Left lung (tissue), 10 donors: ENCODE results near the gene METTL22. TPM values are rescaled to one million over a fixed set of nuclear protein-coding genes. Genes with fewer than 3 reads are reported as not detected.

Source experiments
- ATAC-seq: fragments of 200-7000 bp; cut with Tn5 transposase; one replicate; pipeline ENCODE4 v1.9.1; 2020; ENCODE audit warnings: moderate library complexity
- DNase-seq, 4 donors: peaks; one replicate each; pipeline ENCODE4 v3.0.0-alpha.2; 2013 to 2020
- H3K27ac ChIP-seq, 2 donors: fragments of 200-600 bp; sonication (generic) in 1 of 2; one replicate each; pipeline versions ENCODE4 v1.5.0 to v1.8.0; 2020 to 2021
- H3K27me3 ChIP-seq, 2 donors: fragments of 200-600 bp; sonication (generic) in 1 of 2; one replicate each; pipeline versions ENCODE4 v1.5.0 to v1.8.0; 2020 to 2021
- H3K36me3 ChIP-seq, 2 donors: fragments of 200-600 bp; sonication (generic) in 1 of 2; one replicate each; pipeline versions ENCODE4 v1.5.0 to v1.8.0; 2020 to 2021
- H3K4me1 ChIP-seq, 2 donors: fragments of 200-600 bp; one replicate each; pipeline ENCODE4 v1.8.0; 2021
- H3K4me3 ChIP-seq, 2 donors: fragments of 200-600 bp; sonication (generic) in 1 of 2; one replicate each; pipeline versions ENCODE4 v1.5.0 to v1.8.0; 2020 to 2021; ENCODE audit warnings: mild to moderate bottlenecking in 1 of 2
- H3K9me3 ChIP-seq, 2 donors: fragments of 200-600 bp; sonication (generic) in 1 of 2; one replicate each; pipeline versions ENCODE4 v1.5.0 to v1.8.0; 2020 to 2021
- CTCF ChIP-seq, 2 donors: fragments of 200-600 bp; sonication (generic) in 1 of 2; IDR thresholded peaks; one replicate each; pipeline versions ENCODE4 v1.5.0 to v1.8.0; 2021; ENCODE audit warnings: antibody characterized with exemption in 2 of 2
- intact Hi-C, 2 donors: fragments of 100-400 bp; cut with DNase I; formaldehyde crosslinking; loops; one replicate each; pipeline versions ENCODE4 v1.11.2 to v1.14.2; 2022
- polyA plus RNA-seq, 6 donors: library from polyadenylated mRNA; unstranded; fragments of 120-200 nt; gene quantifications; one replicate each; pipeline ENCODE4 v1.2.1, GENCODE V29; 2013; ENCODE audit not compliant: insufficient read length in 6 of 6
- total RNA-seq, 2 donors: library from RNA; stranded (reverse); fragmentation: NEBNext Ultra II Directional; extraction: Animal tissue kit (Norgen Biotek cat#: 25700); gene quantifications; one replicate each; pipeline ENCODE4 v1.2.1, GENCODE V29; 2021
- donor health status: DM: no; HTN: yes; CAD: no.
- donor health status: DM: no; HTN: no; CAD: no.

METTL22 gene
- total and polyA plus RNA-seq, 8 donors: 25.9 to 43.5 (median 29.4) TPM

DNA sequence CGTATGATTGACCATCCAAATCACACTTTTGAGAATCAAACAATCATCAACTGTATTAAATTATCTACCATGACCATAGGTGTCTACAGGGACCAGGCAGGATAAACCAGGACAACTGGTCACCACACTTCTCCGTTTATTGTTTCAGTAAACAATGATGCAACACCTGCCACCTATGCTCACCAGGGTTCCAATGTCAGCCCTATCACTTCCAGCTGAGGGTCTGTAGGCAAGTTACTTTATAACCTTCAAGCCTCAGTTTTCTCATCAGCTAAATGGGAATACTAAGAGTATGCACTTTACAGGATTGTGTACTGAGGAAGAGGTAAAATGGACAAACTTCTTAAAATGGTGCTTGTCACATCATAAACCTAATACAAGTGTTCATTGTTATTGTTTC lies 46.1 kb upstream of the METTL22 start:
- Histone ChIP-seq H3K9me3 (no peaks in the 10 kb centered on the region), H3K27me3 (peaks cover 0 to 69% of the 10 kb centered on the region in 2 donors), H3K27ac (no peak overlapping the region), H3K4me3 (no peak overlapping the region), H3K36me3 (no peaks in the 10 kb centered on the region), H3K4me1 (no peaks in the 10 kb centered on the region)
- ATAC-seq: no peak
- TF ChIP-seq CTCF (IDR thresholded peaks at IDR 0.05): no peak
- no peak for DNase-seq
- intact Hi-C loops: loop anchor here in 1 of 2 donors (10.0 kb wide), 1 partner anchor 59 kb away; no protein-coding TSS in a partner anchor

DNA sequence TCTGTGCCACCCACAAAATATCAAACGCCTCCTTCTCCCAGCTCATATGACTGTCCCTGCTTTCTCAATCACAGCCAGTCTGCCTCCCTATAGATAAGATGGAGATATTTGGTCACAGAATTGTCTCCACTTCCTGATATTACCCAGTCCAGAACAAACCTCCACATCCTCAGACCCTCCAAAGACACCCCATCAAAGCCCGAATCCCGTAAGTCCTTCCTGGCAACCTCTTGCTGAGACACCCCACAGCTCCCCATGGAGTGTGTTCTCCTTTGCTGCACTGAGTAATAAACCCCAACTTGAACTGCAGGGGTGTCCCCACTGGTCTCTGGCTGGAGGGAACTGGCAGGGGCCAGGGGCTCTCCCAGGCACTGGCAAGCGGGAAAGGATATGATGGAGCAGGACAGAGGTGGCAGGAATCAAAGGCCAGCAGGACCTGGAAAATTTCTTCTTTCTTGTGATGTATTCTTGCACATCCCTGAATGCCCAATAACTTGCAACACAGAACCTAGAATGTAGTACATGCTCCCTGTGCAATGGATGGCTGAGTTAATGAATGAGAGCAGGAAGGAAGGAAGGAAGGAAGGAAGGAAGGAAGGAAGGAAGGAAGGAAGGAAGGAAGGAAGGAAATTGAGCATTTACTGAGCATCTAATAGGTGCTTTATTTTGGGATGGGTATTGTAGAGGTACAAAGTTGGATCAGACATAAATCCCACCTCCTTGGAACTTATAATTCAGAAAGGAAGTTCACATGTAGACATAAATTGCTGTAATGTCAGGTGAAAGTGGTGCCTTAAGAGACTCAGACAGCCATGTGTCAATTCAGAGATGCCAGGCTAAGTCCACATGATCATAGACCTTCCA lies 45.1 kb upstream of the METTL22 start:
- intact Hi-C loops: loop anchor here in 1 of 2 donors (10.0 kb wide), 1 partner anchor 58 kb away; no protein-coding TSS in a partner anchor
- H3K36me3 ChIP-seq: no peaks in the 10 kb centered on the region
- no peak overlapping the region for H3K4me3 ChIP-seq
- H3K9me3 ChIP-seq: no peaks in the 10 kb centered on the region
- ATAC-seq (no peak), DNase-seq (no peak)
- no peak overlapping the region for H3K27ac ChIP-seq
- TF ChIP-seq CTCF (IDR thresholded peaks at IDR 0.05): no peak
- H3K4me1 ChIP-seq: no peaks in the 10 kb centered on the region
- H3K27me3 ChIP-seq: peaks cover 0 to 59% of the 10 kb centered on the region in 2 donors

DNA sequence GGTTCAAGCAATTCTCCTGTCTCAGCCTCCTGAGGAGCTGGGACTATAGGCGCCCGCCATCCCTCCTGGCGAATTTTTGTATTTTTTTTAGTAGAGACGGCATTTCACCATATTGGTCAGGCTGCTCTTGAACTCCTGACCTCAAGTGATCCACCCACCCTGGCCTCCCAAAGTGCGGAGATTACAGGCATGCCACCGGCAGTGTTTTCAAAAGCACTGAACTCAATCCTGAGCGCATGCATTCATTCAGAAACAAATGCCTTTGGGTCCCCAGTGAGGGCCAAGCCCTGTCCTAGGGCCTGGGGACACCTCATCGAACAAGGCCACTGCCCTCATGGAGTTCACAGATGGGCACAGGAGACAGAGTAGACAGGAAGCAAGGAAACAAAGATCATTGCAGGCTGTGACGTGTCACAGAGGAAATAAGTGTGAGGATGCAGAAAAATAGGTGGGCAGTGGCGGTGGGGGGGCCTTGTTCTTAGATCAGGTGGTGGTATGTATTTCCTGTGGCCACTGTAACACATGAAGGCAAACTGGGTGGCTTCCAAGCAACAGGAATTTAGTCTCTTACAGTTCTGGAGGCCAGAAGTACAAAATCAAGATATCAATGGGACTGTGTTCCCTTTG lies 43.7 kb upstream of the METTL22 start:
- H3K9me3 ChIP-seq: no peaks in the 10 kb centered on the region
- H3K27me3 ChIP-seq: peaks cover 0 to 45% of the 10 kb centered on the region in 2 donors
- H3K4me3 ChIP-seq: no peak overlapping the region
- H3K27ac ChIP-seq: no peak overlapping the region
- no peaks in the 10 kb centered on the region for H3K4me1 ChIP-seq
- no peak for TF ChIP-seq CTCF (IDR thresholded peaks at IDR 0.05)
- ATAC-seq: no peak
- DNase-seq: no peak
- intact Hi-C loops: loop anchor here in 1 of 2 donors (10.0 kb wide), 1 partner anchor 57 kb away; no protein-coding TSS in a partner anchor
- no peaks in the 10 kb centered on the region for H3K36me3 ChIP-seq

DNA sequence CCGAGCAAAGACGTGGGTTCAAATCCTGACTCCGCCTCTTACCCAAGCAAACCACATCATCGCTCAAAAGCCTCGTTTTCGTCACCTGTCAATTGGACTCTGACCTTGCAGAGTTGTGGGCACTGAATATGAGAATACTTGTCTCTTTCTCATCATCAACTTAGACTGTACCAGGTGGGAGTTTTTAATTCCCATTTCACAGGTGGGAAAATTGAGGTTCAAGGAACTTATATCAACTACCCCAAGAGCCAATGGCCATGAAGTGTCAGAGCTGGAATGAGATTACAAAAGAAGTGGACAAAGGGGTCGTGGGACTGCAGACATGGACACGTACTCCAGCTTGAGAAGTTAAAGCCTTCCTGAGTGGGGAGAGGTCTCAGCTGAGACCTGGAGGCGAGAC lies 41.9 kb upstream of the METTL22 start:
- no peak for DNase-seq
- no peaks in the 10 kb centered on the region for H3K4me1 ChIP-seq
- peaks cover 0 to 33% of the 10 kb centered on the region in 2 donors for H3K27me3 ChIP-seq
- TF ChIP-seq CTCF (IDR thresholded peaks at IDR 0.05): no peak
- intact Hi-C loops: loop anchor here in 1 of 2 donors (10.0 kb wide), 1 partner anchor 55 kb away; no protein-coding TSS in a partner anchor
- H3K9me3 ChIP-seq: no peaks in the 10 kb centered on the region
- H3K36me3 ChIP-seq: no peaks in the 10 kb centered on the region
- H3K4me3 ChIP-seq: no peak overlapping the region
- H3K27ac ChIP-seq: no peak overlapping the region
- ATAC-seq: no peak
